Measurements from ENCODE around the gene GRPEL1.

DNA sequence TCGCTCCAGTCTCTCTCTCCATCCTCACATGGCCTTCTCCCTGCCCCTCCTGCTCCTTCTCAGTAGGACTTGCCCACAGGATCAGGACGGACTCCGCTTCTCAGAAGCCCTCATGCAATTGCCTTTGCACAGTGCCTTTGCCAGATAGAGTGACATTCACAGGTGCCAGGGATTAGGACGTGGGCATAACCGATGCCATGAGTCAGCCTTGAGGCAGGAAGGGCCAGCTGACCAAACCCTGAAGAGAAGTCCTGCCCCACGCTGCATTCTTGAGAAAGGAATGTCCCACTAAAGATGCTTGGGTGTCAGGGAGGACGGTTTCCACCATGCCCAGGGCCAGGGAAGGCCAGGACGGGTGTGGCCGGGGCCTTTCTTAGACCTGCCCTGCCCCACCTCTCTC is 6.6 kb upstream of the GRPEL1 start:
- TF ChIP-seq POLR2AphosphoS5 (IDR thresholded peaks at IDR 0.05; ENCODE audit: low read depth, low read length) (no peak), TAF1 (IDR thresholded peaks at IDR 0.05; ENCODE audit: borderline replicate concordance, insufficient read depth, low read length) (no peak), SIN3A (IDR thresholded peaks at IDR 0.05; ENCODE audit: borderline replicate concordance, insufficient read depth, low read length) (no peak), FOXP2 (optimal IDR thresholded peaks at IDR 0.05; ENCODE audit: borderline replicate concordance, extremely low read depth, extremely low read length, insufficient read depth) (no peak)
- TF ChIP-seq, protein P1, sequence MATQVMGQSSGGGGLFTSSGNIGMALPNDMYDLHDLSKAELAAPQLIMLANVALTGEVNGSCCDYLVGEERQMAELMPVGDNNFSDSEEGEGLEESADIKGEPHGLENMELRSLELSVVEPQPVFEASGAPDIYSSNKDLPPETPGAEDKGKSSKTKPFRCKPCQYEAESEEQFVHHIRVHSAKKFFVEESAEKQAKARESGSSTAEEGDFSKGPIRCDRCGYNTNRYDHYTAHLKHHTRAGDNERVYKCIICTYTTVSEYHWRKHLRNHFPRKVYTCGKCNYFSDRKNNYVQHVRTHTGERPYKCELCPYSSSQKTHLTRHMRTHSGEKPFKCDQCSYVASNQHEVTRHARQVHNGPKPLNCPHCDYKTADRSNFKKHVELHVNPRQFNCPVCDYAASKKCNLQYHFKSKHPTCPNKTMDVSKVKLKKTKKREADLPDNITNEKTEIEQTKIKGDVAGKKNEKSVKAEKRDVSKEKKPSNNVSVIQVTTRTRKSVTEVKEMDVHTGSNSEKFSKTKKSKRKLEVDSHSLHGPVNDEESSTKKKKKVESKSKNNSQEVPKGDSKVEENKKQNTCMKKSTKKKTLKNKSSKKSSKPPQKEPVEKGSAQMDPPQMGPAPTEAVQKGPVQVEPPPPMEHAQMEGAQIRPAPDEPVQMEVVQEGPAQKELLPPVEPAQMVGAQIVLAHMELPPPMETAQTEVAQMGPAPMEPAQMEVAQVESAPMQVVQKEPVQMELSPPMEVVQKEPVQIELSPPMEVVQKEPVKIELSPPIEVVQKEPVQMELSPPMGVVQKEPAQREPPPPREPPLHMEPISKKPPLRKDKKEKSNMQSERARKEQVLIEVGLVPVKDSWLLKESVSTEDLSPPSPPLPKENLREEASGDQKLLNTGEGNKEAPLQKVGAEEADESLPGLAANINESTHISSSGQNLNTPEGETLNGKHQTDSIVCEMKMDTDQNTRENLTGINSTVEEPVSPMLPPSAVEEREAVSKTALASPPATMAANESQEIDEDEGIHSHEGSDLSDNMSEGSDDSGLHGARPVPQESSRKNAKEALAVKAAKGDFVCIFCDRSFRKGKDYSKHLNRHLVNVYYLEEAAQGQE (IDR thresholded peaks at IDR 0.05; ENCODE audit: insufficient read depth in 1 of 2, low read depth in 2 of 2, low read length in 2 of 2) = no peak
